ENCODE results near the gene GCNT2.

GCNT2 gene

GRCh38 chr6:10589983-10590382 lies 68.8 kb downstream of the GCNT2 start:
- no peak overlapping the region for H3K4me3 ChIP-seq (replicated peaks; ENCODE audit: low read depth, low read length)
- DNase-seq (ENCODE audit: extremely low read depth, insufficient read length) = no peak
- no peaks in the 10 kb centered on the region for H3K27me3 ChIP-seq (replicated peaks; ENCODE audit: control insufficient read depth, insufficient read depth, low read length)
- H3K36me3 ChIP-seq (ENCODE audit: control insufficient read depth, insufficient read depth, low read length) = no peaks in the 10 kb centered on the region
- TF ChIP-seq, protein P1, sequence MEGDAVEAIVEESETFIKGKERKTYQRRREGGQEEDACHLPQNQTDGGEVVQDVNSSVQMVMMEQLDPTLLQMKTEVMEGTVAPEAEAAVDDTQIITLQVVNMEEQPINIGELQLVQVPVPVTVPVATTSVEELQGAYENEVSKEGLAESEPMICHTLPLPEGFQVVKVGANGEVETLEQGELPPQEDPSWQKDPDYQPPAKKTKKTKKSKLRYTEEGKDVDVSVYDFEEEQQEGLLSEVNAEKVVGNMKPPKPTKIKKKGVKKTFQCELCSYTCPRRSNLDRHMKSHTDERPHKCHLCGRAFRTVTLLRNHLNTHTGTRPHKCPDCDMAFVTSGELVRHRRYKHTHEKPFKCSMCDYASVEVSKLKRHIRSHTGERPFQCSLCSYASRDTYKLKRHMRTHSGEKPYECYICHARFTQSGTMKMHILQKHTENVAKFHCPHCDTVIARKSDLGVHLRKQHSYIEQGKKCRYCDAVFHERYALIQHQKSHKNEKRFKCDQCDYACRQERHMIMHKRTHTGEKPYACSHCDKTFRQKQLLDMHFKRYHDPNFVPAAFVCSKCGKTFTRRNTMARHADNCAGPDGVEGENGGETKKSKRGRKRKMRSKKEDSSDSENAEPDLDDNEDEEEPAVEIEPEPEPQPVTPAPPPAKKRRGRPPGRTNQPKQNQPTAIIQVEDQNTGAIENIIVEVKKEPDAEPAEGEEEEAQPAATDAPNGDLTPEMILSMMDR (IDR thresholded peaks at IDR 0.05; ENCODE audit: insufficient read depth, low read length, poor library complexity, severe bottlenecking) = no peak

- Histone ChIP-seq H3K36me3 (ENCODE audit: control insufficient read depth, insufficient read depth, low read length) (no peaks in the 10 kb centered on the region), H3K4me3 (replicated peaks; ENCODE audit: low read depth, low read length) (no peak overlapping the region), H3K27me3 (replicated peaks; ENCODE audit: control insufficient read depth, insufficient read depth, low read length) (no peaks in the 10 kb centered on the region)
- no peak for DNase-seq (ENCODE audit: extremely low read depth, insufficient read length)
- TF ChIP-seq, protein P1 (IDR thresholded peaks at IDR 0.05; ENCODE audit: insufficient read depth, low read length, poor library complexity, severe bottlenecking) = no peak
These were observed 70.4 kb downstream of the GCNT2 start for GRCh38 chr6:10591422-10592160.

DNA sequence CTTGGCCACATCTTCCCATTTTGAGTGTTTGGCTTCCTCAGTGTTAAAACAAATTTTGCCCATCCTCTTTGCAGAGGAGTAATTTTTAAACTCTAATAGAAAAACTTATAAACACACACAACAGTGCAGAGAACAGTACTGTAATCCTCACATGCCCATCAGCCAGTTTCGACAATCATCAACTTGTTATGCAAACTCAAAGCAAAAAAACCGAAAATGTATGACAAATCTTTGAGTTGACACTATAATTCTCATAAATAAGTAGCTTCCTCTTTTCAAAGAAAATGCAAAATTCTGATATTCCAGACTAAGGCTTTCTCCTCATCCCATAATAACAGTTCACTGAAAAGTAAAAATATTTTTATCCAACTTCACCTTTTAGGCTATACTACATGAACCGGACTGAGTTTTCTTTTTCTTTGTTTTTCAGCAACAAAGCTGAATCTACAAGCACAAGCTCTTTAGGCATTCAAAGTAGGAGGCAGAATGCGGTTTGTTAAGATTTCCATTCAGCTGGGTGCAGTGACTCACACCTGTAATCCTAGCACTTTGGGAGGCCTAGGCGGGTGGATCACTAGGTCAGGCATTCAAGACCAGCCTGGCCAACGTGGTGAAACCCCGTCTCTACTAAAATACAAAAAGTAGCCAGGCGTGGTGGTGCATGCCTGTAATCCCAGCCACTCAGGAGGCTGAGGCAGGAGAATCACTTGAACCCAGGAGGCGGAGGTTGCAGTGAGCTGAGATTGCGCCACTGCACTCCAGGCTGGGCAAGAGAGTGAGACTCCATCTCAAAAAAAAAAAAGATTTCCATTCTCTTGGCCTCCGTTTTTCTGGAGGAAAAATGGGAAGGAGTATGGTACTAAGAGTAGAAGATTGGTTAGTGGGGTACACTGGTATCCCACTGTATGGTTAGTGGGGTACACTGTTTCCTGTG lies 74.8 kb downstream of the GCNT2 start:
- H3K4me3 ChIP-seq (replicated peaks; ENCODE audit: low read depth, low read length) = no peak overlapping the region
- DNase-seq (ENCODE audit: extremely low read depth, insufficient read length) = no peak
- H3K36me3 ChIP-seq (ENCODE audit: control insufficient read depth, insufficient read depth, low read length) = no peaks in the 10 kb centered on the region
- TF ChIP-seq, protein P1 (IDR thresholded peaks at IDR 0.05; ENCODE audit: insufficient read depth, low read length, poor library complexity, severe bottlenecking) = no peak
- no peaks in the 10 kb centered on the region for H3K27me3 ChIP-seq (replicated peaks; ENCODE audit: control insufficient read depth, insufficient read depth, low read length)

- TF ChIP-seq, protein P1 (IDR thresholded peaks at IDR 0.05; ENCODE audit: insufficient read depth, low read length, poor library complexity, severe bottlenecking) = no peak
These were observed 76.4 kb downstream of the GCNT2 start for GRCh38 chr6:10597499-10598001.

DNA sequence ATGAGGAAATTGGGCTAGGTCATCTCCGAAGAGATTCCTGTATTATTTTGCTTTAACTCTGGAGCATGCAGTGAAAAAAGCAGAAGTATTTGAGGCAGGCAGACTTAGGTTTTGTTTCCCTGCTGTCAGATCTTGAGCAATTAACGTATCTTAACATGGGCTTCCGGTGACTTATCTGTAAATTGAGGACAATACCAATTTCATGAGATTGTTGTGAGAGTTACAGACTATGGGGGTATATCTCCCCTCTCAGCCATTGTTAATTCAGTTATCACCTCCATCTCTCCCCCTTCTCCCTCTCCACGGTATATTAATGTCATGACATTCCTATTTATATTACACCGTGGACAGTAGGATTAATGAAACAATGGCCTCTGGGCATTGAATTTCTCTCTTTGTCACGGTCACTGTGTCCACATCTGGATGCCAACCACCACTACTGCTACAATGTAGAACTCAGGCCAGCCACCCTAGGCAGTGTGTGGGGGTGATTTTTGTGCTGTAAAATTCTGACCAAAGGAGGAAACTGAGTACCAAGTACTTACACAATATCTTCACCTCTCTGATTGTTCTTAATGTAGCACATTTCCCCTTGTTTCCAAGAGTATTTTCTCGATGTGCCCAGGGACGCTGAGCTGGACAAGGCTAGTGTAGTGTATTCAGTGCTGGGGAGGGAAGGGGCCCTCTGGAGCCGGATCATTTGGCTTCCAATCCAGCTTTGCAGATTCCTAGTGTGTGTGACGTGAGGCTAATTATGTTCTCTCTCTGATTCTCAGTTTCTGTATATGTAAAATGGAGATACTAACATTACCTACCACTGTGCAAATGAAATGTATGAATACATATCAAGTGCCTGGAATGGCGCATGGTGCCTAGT lies 77.2 kb downstream of the GCNT2 start:
- Histone ChIP-seq H3K27me3 (replicated peaks; ENCODE audit: control insufficient read depth, insufficient read depth, low read length) (no peaks in the 10 kb centered on the region), H3K36me3 (ENCODE audit: control insufficient read depth, insufficient read depth, low read length) (no peaks in the 10 kb centered on the region), H3K4me3 (replicated peaks; ENCODE audit: low read depth, low read length) (no peak overlapping the region)
- no peak for DNase-seq (ENCODE audit: extremely low read depth, insufficient read length)
- TF ChIP-seq, protein P1 (IDR thresholded peaks at IDR 0.05; ENCODE audit: insufficient read depth, low read length, poor library complexity, severe bottlenecking) = no peak

More at GRCh38 chr6:10597499-10598001, 76.4 kb downstream of the GCNT2 start:
- no peak overlapping the region for H3K4me3 ChIP-seq (replicated peaks; ENCODE audit: low read depth, low read length)
- DNase-seq (ENCODE audit: extremely low read depth, insufficient read length) = no peak
- no peaks in the 10 kb centered on the region for H3K36me3 ChIP-seq (ENCODE audit: control insufficient read depth, insufficient read depth, low read length)
- no peaks in the 10 kb centered on the region for H3K27me3 ChIP-seq (replicated peaks; ENCODE audit: control insufficient read depth, insufficient read depth, low read length)

Measured in GM06990 (cell line).